ENCODE measurements around the gene KRTAP1-1.
"Not testable (repeated sequence)": the region's sequence is repeated elsewhere in the genome, so short reads cannot be mapped to it uniquely, and the experiment has no call there.

The KRTAP1-1 gene

GRCh38 chr17:41054556-41054955 lies 13.3 kb upstream of the KRTAP1-1 start:
- DNase-seq, result not testable (repeated sequence)

DNA sequence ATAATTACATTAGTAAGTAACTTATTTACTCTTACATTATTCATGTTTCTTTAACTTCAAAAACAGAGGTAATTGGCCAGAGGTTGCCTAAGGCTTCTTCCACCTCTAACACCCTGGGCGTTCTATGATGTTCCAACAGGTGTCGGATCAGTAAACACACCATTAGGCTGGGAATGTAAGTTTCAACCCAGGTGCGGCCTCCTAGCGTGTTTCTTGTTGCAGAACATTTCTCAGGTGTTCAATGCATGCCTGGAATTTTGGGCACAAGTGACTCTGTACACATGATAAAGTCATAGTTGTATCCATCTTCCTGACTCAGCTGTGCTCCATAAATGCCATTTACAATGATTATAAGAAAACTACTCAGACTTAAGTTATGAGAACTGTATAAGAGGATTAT lies 12.8 kb upstream of the KRTAP1-1 start:
- DNase-seq, result no peak

- DNase-seq, result no peak
Observed at GRCh38 chr17:41052566-41052965, 11.3 kb upstream of the KRTAP1-1 start.

DNA sequence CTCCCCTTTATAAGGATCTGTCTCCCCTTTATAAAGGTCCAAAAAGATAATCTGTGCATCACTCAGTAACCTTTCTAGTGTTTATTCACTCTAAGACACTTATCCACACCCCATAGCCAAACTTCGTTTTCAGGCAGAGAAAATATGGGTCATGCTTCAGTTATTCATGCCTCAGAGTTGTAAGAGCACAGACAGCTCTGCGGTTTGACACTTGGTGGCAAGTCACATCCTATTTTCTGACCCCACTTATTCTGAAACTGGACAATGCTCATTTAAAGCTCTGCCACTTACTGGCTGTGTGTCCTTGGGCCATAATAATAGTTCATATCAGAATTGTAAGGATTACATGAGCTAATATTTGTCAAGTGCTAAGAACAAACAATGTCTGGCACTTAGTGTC lies 7.9 kb upstream of the KRTAP1-1 start:
- DNase-seq, result no peak

DNA sequence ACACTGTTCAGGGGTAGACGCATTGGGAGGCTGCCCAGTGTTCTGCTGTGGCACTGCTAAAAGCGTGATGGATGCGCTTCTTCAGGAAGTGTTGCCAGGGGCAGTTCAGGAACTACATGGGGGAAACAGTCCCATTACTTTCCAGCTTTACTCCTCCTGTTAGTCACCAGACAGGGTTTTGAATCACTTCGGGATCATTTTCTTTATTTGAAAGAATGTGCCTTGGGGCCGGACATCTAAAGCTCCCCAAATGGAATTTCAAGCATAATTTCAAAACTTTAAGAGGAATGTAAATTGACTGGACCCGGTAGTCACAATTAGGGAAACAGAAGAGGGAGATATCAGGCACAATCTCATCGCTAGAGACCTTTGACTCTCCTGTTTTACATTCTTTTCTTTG lies 7.2 kb upstream of the KRTAP1-1 start:
- DNase-seq, result no peak

GRCh38 chr17:41046735-41047465 lies 5.7 kb upstream of the KRTAP1-1 start, which contains the start of gene KRTAP2-1:
Gene KRTAP2-1 (minus strand): TSS chr17:41047316. CDS start chr17:41047267, 49 bp downstream.
- not testable (repeated sequence) for DNase-seq

- DNase-seq, result no peak
Observed at GRCh38 chr17:41042953-41043352, 1.7 kb upstream of the KRTAP1-1 start.

DNA sequence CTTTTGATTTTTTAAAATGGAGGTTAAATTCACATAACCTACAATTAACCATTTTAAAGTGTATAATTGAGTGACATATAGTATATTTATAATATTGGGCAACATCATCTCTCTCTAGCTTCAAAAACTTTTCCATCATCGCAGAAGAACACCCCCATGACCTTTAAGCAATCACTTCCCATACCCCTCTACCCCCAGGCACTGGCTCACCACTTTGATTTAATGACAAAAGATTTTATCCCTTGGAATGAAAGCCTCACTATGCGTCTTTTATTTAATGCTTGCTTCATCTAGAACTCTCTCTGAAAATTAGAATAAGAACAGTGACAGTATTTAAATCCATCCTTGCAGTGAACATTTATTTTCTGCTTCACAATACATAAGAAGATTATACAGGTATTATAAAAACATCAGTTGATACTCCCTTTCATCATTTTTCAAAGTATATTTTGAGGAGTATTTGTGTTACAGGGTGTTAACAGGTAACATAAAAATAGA lies 3.3 kb downstream of the KRTAP1-1 start:
- DNase-seq, result no peak

GRCh38 chr17:41034346-41034935 lies 6.8 kb downstream of the KRTAP1-1 start, which contains the start of gene KRTAP1-3:
Gene KRTAP1-3 (minus strand): TSS chr17:41034874. CDS start chr17:41034821, 53 bp downstream.
- DNase-seq, result peak; percentile 73

GRCh38 chr17:41029633-41030245 lies 11.5 kb downstream of the KRTAP1-1 start, which contains the start of gene KRTAP1-4:
Gene KRTAP1-4 (minus strand): TSS chr17:41030195. CDS start chr17:41030078, 117 bp downstream.
- no peak for DNase-seq

DNA sequence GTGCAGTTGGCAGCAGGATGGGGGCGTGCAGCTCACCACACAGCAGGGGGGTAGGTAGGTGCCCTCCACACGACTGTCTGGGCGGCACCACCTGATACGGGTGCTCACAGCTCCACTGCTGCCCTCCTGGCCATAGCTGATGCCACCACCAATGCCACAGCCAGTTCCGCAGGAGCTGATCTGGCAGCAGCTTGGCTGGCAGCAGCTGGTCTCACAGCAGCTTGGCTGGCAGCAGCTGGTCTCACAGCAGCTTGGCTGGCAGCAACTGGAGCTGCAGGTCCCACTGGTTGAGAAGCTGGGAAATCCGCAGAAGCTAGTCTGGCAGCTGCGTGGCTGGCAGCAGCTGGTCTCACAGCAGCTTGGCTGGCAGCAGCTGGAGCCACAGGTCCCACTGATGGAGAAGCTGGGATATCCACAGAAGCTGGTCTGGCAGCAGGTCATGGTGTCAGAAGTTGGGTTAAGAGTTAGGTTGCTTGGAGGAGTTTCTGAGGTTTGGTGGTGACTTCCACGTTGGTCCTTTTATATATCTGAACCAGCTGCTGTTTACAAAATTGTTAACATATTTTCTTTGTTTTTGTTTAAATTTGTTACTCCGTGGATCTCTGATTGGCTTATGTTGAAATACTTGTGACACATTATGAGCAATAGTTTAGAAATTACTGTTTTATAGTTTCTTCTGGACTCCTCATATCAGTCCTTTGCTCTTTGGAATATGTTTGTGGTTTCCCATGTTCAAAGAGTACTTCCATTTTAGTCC lies 14.4 kb downstream of the KRTAP1-1 start, which contains the start of gene KRTAP1-5:
KRTAP1-5 (minus strand) TSS at position 494 of the 757 bp plus-strand sequence; CDS start at position 441, 53 bp downstream.
- peak; percentile 26 for DNase-seq

- DNase-seq, result no peak
Observed at GRCh38 chr17:41024697-41025096, 16.6 kb downstream of the KRTAP1-1 start.

GRCh38 chr17:41020336-41020735 lies 20.9 kb downstream of the KRTAP1-1 start:
- DNase-seq, result no peak

- no peak for DNase-seq
Observed at GRCh38 chr17:41019415-41019814, 21.8 kb downstream of the KRTAP1-1 start.

DNA sequence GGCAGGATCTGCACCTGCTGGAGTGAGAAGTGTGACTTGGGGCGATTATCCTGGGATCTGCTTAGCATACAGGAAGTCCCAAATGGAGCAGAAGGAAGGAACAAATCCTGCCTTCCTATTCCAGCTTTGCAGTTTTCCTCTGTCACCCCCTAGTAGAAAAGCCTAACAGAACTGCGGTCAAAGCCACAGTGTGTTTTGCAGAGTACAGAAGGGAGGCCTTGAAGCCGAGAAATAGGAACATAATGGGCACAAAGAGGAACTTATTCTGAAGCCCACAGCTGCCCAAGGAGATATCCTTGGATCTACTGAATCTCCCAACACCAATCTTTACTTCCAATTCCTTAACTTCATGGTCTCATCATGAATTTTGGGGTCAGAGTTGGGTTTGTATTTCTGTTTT lies 22.7 kb downstream of the KRTAP1-1 start:
- no peak for DNase-seq

GRCh38 chr17:41016578-41017215 lies 24.6 kb downstream of the KRTAP1-1 start:
- no peak for DNase-seq

DNA sequence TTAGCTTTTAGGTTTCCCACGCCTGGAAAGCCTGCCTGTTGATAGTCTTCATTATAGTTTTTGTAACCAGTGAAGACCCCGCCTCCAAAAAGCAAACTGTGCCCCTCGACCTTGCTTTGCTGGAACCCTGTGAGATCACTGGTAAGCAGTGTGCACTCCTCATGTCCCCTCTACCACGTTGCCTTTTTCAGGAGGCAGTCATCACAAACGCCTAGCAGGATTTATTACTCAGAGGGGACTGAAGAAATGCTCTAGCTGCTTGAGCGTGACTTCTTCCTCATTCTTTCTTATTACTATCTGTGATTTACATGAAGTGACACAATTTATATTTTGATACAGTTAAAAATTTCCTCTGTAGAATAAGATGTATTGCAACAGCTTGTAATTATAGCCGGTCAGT lies 25.8 kb downstream of the KRTAP1-1 start:
- DNase-seq, result no peak

DNA sequence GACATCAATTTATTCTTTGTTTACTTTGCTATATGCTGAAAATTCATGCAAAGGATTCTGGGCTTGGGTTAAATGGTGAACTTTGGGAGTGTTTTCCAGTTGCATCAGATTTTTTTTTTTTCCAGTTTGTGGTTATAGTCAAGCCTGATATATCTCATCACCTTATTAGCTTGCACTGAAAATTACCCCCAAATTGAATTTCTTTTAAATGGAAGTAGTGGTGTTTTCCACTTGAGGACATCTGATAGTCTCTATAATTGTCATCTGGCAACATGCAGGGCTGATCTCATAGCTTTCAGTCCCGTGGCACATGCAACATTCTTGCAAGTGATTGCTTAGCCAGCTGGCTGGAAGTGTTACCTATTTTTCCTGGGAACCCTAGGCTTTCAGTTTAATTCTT lies 27.6 kb downstream of the KRTAP1-1 start:
- DNase-seq, result no peak

DNA sequence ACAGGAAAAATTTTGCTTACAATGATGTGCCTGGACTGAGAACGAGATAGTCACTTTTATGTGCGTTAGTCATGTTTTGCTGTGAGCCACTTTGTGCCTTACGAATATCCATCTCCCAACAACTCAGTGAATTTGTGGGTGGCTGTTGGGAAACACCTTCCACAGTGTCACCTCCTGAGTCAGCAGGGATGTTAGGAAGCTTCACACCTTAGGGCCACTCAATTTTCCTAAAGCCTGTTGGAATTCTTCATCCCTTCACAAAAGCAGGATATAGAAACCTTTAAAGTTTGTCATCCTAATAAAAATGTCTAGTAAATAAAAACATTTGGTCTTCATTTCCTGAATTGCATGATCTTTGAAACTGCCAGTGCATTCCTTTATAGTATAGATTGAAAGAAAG lies 28.1 kb downstream of the KRTAP1-1 start:
- no peak for DNase-seq

DNA sequence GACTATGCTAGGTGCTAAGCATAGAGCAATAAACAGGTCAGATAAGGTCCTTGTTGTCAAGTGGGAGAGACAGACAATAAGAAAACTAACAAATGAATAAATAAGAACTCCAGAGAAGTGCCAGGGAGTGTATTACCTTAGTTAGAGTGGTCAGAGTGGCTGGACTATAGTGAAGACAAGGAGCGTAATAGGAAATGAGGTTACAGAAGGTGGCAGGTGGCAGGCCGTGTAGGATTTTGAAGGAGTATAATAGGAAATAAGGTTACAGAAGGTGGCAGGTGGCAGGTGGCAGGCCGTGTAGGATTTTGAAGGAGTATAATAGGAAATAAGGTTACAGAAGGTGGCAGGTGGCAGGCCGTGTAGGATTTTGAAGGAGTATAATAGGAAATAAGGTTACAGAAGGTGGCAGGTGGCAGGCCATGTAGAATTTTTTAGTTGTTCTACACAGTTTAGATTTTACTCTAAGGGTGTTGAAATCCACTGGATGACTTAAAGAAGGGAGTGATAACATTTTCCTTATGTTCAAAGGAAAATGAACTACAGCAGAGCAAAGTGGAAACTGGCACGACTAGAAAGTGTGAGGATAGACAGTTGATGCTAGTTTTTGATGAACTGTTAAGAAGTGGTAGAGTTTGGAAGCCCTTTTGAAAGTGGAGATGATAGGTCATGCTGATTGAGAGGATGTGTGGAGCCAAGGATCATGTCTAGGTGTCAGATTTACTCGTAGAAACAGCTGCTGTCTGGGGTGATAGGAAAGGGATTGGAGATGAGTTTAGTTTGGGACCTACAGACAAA lies 28.7 kb downstream of the KRTAP1-1 start:
- no peak for DNase-seq

GRCh38 chr17:41010441-41010840 lies 30.8 kb downstream of the KRTAP1-1 start:
- DNase-seq, result no peak

All from COR-L47 (cell line).